Measurements from ENCODE around the gene MTRR.

GRCh38 chr5:7925961-7926695, 57.2 kb downstream of the MTRR start:
- no peak for TF ChIP-seq POLR2AphosphoS5 (IDR thresholded peaks at IDR 0.05; ENCODE audit: low read depth, low read length)
- no peak for TF ChIP-seq POLR2A (IDR thresholded peaks at IDR 0.05; ENCODE audit: low read depth, low read length)
- TF ChIP-seq TAF1 (IDR thresholded peaks at IDR 0.05; ENCODE audit: low read depth, low read length): no peak
